NCI-H187 (cell line): ENCODE data around the gene POLD4.

Experiments used
- DNase-seq, 2 experiments: peaks; one replicate each; lab custom pipeline; 2025; lab: John Stamatoyannopoulos, UW

POLD4 gene

GRCh38 chr11:67387518-67387917, 34.2 kb upstream of the POLD4 start:
- no peak for DNase-seq

GRCh38 chr11:67387069-67387468, 33.7 kb upstream of the POLD4 start:
- DNase-seq, result no peak

GRCh38 chr11:67384851-67385366, 31.6 kb upstream of the POLD4 start:
- no peak for DNase-seq

GRCh38 chr11:67382276-67383136, 29.2 kb upstream of the POLD4 start:
- DNase-seq, result peak; percentile 26 to 49

GRCh38 chr11:67381244-67381972, 28.1 kb upstream of the POLD4 start:
- DNase-seq, result no peak

GRCh38 chr11:67379061-67380058, 26.0 kb upstream of the POLD4 start:
- no peak for DNase-seq

GRCh38 chr11:67378544-67378943, 25.2 kb upstream of the POLD4 start:
- no peak for DNase-seq

GRCh38 chr11:67376873-67377808, 23.8 kb upstream of the POLD4 start:
- no peak for DNase-seq

- no peak for DNase-seq
Observed at GRCh38 chr11:67376063-67376820, 22.9 kb upstream of the POLD4 start.

- no peak for DNase-seq
Observed at GRCh38 chr11:67375320-67376055, 22.1 kb upstream of the POLD4 start.

- no peak for DNase-seq
Observed at GRCh38 chr11:67374571-67375281, 21.4 kb upstream of the POLD4 start.

- no peak for DNase-seq
Observed at GRCh38 chr11:67373648-67374570, 20.6 kb upstream of the POLD4 start.

GRCh38 chr11:67372993-67373647, 19.8 kb upstream of the POLD4 start, which contains the start of gene CLCF1:
Gene CLCF1 (minus strand): TSS chr11:67373598. CDS start chr11:67373539, 59 bp downstream.
- DNase-seq, result no peak

GRCh38 chr11:67372321-67372992, 19.1 kb upstream of the POLD4 start:
- DNase-seq, result no peak

GRCh38 chr11:67371911-67372320, 18.6 kb upstream of the POLD4 start:
- no peak for DNase-seq
